ENCODE data around the gene PRR7.

DNA sequence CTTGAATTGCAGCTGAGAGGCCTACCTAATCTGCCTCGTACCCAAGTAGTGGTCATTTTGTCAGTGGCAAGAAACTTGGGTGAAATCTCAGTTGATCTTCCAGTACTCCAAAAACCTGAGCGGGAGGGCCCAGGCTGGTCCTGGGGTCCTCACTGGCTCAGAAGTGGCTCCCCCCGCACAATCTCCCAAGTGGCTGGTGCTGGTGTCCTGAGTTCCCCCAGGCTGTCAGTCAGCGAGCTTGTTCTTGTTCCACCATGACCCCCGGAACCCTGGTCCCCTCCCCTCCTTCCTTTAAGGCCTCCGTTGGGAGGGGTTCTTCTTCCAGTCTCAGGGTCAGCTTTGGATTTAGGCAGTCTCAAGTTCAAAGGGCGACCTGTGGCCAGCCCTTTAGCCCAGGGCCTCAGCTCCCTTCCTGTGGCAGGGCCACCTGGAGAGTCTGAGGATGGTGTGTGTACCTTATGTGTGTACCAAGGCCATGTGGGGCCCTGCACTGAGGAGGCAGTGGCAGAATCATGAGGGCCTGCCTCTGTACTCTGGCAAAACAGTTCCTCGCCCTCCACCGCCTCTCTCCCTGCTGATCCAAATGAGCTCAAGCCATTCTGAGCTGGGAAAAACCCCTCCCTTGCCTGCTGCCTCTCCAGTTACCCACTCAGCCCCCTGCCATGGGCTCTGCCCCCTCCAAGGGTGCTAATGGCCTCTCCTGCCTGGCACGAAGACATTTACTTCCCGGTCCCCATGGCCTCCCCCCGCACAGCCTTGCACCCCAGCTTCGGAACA lies 31.3 kb downstream of the PRR7 start:
- TF ChIP-seq, protein P1, sequence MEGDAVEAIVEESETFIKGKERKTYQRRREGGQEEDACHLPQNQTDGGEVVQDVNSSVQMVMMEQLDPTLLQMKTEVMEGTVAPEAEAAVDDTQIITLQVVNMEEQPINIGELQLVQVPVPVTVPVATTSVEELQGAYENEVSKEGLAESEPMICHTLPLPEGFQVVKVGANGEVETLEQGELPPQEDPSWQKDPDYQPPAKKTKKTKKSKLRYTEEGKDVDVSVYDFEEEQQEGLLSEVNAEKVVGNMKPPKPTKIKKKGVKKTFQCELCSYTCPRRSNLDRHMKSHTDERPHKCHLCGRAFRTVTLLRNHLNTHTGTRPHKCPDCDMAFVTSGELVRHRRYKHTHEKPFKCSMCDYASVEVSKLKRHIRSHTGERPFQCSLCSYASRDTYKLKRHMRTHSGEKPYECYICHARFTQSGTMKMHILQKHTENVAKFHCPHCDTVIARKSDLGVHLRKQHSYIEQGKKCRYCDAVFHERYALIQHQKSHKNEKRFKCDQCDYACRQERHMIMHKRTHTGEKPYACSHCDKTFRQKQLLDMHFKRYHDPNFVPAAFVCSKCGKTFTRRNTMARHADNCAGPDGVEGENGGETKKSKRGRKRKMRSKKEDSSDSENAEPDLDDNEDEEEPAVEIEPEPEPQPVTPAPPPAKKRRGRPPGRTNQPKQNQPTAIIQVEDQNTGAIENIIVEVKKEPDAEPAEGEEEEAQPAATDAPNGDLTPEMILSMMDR (tag by site-specific recombination; IDR thresholded peaks at IDR 0.05), result no peak
- no peak for TF ChIP-seq ZNF391 (tag by site-specific recombination; IDR thresholded peaks at IDR 0.05; ENCODE audit: borderline replicate concordance, low read depth)
- TF ChIP-seq EGR2 (tag by site-specific recombination; IDR thresholded peaks at IDR 0.05; ENCODE audit: low read depth), result no peak
- TF ChIP-seq ZNF660 (tag by site-specific recombination; IDR thresholded peaks at IDR 0.05), result no peak
- TF ChIP-seq, protein P2, sequence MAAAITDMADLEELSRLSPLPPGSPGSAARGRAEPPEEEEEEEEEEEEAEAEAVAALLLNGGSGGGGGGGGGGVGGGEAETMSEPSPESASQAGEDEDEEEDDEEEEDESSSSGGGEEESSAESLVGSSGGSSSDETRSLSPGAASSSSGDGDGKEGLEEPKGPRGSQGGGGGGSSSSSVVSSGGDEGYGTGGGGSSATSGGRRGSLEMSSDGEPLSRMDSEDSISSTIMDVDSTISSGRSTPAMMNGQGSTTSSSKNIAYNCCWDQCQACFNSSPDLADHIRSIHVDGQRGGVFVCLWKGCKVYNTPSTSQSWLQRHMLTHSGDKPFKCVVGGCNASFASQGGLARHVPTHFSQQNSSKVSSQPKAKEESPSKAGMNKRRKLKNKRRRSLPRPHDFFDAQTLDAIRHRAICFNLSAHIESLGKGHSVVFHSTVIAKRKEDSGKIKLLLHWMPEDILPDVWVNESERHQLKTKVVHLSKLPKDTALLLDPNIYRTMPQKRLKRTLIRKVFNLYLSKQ (tag by site-specific recombination; IDR thresholded peaks at IDR 0.05; ENCODE audit: borderline replicate concordance), result no peak
- TF ChIP-seq, protein P3, sequence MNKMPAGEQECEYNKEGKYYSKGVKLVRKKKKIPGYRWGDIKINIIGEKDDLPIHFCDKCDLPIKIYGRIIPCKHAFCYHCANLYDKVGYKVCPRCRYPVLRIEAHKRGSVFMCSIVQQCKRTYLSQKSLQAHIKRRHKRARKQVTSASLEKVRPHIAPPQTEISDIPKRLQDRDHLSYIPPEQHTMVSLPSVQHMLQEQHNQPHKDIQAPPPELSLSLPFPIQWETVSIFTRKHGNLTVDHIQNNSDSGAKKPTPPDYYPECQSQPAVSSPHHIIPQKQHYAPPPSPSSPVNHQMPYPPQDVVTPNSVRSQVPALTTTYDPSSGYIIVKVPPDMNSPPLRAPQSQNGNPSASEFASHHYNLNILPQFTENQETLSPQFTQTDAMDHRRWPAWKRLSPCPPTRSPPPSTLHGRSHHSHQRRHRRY (tag by site-specific recombination; IDR thresholded peaks at IDR 0.05), result no peak
- no peak for TF ChIP-seq ZNF416 (tag by site-specific recombination; IDR thresholded peaks at IDR 0.05)
- TF ChIP-seq, protein P4, sequence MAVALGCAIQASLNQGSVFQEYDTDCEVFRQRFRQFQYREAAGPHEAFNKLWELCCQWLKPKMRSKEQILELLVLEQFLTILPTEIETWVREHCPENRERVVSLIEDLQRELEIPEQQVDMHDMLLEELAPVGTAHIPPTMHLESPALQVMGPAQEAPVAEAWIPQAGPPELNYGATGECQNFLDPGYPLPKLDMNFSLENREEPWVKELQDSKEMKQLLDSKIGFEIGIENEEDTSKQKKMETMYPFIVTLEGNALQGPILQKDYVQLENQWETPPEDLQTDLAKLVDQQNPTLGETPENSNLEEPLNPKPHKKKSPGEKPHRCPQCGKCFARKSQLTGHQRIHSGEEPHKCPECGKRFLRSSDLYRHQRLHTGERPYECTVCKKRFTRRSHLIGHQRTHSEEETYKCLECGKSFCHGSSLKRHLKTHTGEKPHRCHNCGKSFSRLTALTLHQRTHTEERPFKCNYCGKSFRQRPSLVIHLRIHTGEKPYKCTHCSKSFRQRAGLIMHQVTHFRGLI (tag by site-specific recombination; IDR thresholded peaks at IDR 0.05), result no peak
